Keratinocyte (primary cell): ENCODE data around the gene USP44.
"Not testable (repeated sequence)": the region's sequence is repeated elsewhere in the genome, so short reads cannot be mapped to it uniquely, and the experiment has no call there.

ENCODE experiments used
- EZH2 ChIP-seq: IDR thresholded peaks from one replicate; pipeline ENCODE4 v1.6.1; 2012; ENCODE audit warnings: inconsistent platforms, mild to moderate bottlenecking, low read length, moderate library complexity
- TF ChIP-seq, protein P1 (sequence below), 3 experiments: IDR thresholded peaks in 1 of 3; conservative IDR thresholded peaks in 1 of 3; optimal IDR thresholded peaks in 1 of 3; 2 replicates in 2 of 3; 3 replicates in 1 of 3; pipeline versions ENCODE3 to v1.5.1; 2011; ENCODE audit warnings: low read length in 3 of 3, mild to moderate bottlenecking in 3 of 3, moderate library complexity in 2 of 3, control low read depth in 1 of 3, inconsistent platforms in 1 of 3; ENCODE audit not compliant: insufficient read depth in 2 of 3; ENCODE audit errors: extremely low read depth in 1 of 3

DNA sequence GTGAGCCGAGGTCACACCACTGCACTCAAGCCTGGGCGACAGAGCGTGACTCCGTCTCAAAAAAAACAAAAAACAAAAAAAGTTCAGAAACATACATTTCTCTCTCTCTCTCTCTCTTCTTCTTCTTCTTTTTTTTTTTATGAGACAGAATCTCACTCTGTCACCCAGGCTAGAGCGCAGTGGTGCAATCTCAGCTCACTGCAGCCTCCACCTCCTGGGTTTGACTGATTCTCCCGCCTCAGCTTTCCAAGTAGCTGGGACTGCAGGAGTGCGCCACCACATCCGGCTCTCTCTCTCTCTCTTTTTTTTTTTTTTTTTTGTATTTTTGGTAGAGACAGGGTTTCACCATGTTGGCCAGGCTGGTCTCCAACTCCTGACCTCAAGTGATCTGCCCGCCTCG, 16.8 kb upstream of the USP44 start:
- TF ChIP-seq, protein P1, sequence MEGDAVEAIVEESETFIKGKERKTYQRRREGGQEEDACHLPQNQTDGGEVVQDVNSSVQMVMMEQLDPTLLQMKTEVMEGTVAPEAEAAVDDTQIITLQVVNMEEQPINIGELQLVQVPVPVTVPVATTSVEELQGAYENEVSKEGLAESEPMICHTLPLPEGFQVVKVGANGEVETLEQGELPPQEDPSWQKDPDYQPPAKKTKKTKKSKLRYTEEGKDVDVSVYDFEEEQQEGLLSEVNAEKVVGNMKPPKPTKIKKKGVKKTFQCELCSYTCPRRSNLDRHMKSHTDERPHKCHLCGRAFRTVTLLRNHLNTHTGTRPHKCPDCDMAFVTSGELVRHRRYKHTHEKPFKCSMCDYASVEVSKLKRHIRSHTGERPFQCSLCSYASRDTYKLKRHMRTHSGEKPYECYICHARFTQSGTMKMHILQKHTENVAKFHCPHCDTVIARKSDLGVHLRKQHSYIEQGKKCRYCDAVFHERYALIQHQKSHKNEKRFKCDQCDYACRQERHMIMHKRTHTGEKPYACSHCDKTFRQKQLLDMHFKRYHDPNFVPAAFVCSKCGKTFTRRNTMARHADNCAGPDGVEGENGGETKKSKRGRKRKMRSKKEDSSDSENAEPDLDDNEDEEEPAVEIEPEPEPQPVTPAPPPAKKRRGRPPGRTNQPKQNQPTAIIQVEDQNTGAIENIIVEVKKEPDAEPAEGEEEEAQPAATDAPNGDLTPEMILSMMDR (optimal IDR thresholded peaks at IDR 0.05 in 1 of 3, IDR thresholded peaks at IDR 0.05 in 1 of 3, conservative IDR thresholded peaks at IDR 0.05 in 1 of 3; ENCODE audit: extremely low read depth in 1 of 3, insufficient read depth in 2 of 3, low read length in 3 of 3): not testable (repeated sequence)
- TF ChIP-seq EZH2: not testable (repeated sequence)
